GM12892 (cell line): ENCODE results near the gene NOP58.

Experiments used
- DNase-seq: peaks from one replicate; pipeline ENCODE4 v3.0.0; 2011; ENCODE audit not compliant: insufficient read length
- FAIRE-seq: peaks from 2 replicates; lab custom pipeline; 2011; peaks lifted over from hg19 to GRCh38; lab: Jason Lieb, UNC
- POLR2A ChIP-seq: IDR thresholded peaks from 2 replicates; pipeline ENCODE4 v1.6.1; 2011; ENCODE audit warnings: low read depth, low read length, control low read depth
- POLR2AphosphoS5 ChIP-seq: IDR thresholded peaks from 2 replicates; pipeline ENCODE4 v1.6.1; 2011; ENCODE audit warnings: low read depth, low read length, control low read depth
- TAF1 ChIP-seq: IDR thresholded peaks from 2 replicates; pipeline ENCODE4 v1.6.1; 2011; ENCODE audit warnings: low read depth, mild to moderate bottlenecking, control low read depth, low read length, borderline replicate concordance

The NOP58 gene

DNA sequence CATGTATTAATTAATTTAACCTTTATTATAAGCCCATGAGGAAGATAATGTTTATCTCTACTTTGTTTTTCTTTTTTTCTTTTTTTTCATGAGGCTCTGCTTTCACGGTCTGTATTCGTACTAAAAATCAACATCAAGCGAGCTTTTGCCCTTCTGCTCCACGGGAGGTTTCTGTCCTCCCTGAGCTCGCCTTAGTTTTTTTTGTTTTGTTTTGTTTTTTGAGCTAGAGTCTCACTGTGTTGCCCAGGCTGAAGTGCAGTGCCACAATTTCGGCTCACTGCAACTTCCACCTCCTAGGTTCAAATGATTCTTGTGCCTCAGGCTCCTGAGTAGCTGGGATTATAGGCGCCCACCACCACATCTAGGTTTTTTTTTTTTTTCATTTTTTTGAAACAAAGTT, 80.6 kb downstream of the NOP58 start:
- FAIRE-seq (no peak), DNase-seq (no peak)
- TF ChIP-seq POLR2A (no peak), TAF1 (no peak), POLR2AphosphoS5 (no peak)
